ENCODE data around the gene ATP2C2.
"Not testable (repeated sequence)": the region's sequence is repeated elsewhere in the genome, so short reads cannot be mapped to it uniquely, and the experiment has no call there.

The ATP2C2 gene

GRCh38 chr16:84341528-84342295 lies 26.6 kb upstream of the ATP2C2 start:
- DNase-seq = no peak

GRCh38 chr16:84343800-84344199 lies 24.5 kb upstream of the ATP2C2 start:
- DNase-seq = not testable (repeated sequence)

GRCh38 chr16:84344781-84345180 lies 23.6 kb upstream of the ATP2C2 start:
- no peak for DNase-seq

DNA sequence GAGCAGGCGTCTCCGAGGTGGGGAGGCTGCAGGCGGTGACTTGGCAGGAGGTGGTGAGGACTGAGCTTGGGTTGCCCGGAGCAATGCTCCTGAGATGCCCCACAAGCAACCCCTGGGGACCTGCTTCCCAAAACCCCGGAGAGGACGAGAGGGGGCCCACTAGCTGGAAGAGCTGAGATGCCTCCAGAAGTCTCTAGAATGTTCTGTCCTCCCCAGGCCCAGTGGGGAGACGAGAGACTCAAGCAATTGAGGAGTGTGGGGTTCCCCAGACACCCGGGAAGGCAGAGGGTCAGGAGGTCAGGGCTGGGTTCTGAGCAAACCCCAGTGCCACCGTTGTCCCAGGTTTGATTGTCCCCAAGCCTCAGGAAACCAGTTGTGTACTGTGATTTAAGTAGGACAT lies 21.2 kb upstream of the ATP2C2 start:
- DNase-seq = no peak

GRCh38 chr16:84348386-84348888 lies 19.9 kb upstream of the ATP2C2 start:
- DNase-seq = no peak

DNA sequence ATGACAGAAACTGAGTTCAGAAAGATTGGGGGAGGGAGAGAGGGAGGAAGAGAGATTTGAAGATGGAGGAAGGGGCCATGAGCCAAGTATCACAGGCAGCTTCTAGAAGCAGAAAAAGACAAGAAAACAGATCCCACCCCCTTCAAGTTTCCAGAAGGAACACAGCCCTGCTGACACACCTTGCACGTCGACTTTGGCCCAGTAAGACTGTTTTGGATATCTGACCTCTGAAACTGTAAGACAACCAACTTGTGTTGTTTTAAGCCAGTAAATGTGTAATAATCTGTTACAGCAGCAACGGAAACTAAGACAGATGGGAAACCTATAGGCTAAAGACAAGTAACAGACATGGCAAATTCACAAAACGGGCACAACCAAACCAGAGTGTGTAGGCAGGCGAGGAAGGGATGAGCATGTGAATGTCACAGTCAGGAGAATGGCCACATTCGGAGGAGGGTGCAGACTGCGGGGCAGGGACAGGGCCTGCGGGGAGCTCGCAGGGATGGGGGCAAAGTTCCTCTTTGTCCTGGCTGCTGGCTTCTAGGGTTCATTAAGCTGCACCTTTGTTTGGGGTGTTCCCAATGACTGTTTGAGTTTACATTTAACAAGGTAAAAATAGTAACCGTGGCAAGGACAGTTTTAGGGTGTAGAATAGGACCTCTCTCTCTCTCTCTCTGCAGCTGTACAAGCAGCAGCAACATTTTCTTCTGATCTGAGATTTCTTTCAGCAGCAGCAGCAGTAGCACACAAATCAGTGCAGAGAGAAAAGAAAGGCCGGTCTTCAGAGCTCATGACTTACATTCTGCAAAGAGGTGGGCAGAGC lies 18.3 kb upstream of the ATP2C2 start:
- no peak for DNase-seq

DNA sequence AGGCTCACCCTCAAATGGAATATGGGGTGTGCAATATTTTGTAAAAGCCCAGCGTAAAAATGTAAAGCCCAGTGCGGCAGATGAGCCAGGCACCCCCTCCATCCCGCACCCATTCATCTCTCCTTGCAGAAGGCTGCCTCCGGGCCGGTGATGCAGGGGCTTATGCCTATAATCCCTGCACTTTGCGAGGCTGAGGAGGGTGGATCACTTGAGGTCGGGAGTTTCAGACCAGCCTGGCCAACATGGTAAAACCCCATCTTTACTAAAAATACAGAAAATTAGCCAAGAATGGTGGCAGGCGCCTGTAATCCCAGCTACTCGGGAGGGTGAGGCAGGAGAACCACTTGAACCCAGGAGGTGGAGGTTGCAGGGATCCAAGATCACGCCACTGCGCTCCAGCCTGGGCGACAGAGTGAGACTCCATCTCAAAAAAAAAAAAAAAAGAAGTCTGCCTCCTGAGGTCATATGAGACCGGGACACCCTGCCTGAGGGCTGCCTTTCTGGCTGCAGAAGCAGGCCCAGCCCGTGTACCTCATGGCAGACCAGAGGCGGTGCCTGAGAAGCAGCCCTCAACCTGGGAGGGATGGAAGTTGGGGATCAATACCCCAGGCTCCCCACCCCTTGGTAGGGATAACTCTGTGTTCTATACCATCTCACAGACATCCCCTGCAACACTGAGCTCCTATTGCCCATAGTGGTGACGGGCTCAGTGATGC lies 17.5 kb upstream of the ATP2C2 start:
- DNase-seq = no peak

GRCh38 chr16:84351630-84352029 lies 16.7 kb upstream of the ATP2C2 start:
- no peak for DNase-seq

DNA sequence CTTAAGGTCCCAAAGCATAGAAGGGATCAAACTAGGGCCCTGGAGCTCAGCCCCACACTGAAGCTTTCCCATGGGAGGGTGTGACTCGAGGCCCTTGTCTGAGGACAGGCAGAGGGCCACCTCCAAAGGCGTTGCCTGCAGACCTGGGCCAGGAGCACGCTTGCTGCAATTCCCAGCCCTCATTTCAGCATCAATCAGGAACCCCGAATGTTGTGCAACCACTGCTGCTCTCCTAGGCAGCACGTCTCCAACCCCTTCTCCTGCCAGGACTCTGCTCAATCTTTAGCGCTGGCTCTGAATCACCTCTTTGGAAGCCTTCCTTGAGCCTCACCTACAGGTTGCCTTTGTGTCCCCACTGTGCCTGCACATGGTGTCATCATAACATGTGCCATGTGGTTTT lies 14.0 kb upstream of the ATP2C2 start:
- DNase-seq = no peak

- no peak for DNase-seq
Measured at GRCh38 chr16:84355149-84355548, 13.2 kb upstream of the ATP2C2 start.

DNA sequence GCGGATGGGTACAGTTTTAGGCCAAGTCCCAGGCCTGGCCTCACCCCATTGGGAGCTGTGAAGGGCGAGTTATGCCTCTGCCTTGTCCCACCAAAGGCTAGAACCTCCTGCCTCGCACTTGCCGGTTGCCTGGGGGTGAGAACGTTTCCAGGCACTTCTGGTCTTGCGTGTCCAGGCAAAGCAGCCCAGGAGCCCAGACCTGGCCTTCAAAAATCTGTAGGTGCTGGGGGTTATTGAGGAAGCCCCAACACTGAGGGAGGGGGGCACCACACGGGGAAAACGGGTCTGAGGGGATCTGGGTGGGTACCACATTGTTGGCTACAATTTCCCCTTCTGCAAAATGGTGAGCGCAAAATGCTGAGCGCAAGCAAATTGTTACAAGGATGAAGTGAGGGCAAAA lies 12.2 kb upstream of the ATP2C2 start:
- no peak for DNase-seq

GRCh38 chr16:84356591-84357116 lies 11.7 kb upstream of the ATP2C2 start:
- DNase-seq = no peak

- no peak for DNase-seq
Measured at GRCh38 chr16:84357191-84357651, 11.1 kb upstream of the ATP2C2 start.

DNA sequence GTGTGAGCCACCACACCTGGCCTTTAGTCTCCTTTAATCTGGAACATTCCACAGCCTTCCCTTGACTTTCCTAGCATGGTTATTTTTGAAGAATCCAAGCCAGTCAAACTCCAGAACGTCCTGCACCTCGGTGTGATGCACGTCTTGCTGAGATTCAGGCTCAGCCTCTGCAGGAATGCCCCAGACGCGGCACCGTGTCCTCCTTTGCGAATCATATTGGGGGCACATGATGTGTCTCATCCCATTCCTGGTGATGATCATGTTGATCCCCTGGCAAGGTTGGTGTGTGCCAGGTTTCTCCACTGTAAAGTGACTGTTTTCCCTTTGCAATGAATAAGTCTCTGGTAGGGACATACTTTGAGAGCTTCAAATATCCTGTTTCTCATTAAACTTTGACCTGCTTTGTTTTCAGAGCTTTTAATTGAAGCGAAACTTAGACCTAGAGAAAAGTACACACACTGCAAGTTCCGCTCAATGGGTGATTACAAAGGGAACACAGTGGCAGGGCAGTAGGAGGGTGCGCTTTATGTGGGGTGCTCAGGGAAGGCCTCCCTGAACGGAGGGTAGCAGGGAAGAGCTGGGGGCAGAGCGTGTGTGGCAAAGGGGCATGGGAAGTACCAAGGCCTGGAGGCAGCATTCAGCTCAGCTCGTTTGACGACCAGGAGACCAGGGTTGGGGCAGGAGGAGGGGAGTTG lies 9.6 kb upstream of the ATP2C2 start:
- DNase-seq = no peak

DNA sequence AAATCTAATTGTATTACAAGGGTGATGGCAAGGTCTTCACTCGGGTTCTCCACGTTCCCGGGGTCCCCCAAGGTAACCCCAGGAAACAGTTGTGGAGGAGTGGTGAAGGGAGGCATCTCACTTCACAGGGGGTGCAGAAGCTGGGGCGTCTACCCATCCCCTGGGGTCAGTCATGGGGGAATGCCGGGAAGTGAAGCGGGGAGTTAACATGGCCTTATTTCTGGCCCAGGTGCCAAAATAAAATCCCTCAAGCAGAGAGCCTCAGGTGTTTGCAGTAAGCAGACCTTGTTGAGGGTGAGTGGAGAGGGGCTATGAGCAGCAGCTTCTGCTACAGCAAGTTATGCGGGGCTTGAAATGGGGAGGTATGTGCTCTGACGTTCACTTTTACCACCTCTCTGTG lies 9.0 kb upstream of the ATP2C2 start:
- DNase-seq = no peak

GRCh38 chr16:84360170-84360569 lies 8.2 kb upstream of the ATP2C2 start:
- DNase-seq = no peak

DNA sequence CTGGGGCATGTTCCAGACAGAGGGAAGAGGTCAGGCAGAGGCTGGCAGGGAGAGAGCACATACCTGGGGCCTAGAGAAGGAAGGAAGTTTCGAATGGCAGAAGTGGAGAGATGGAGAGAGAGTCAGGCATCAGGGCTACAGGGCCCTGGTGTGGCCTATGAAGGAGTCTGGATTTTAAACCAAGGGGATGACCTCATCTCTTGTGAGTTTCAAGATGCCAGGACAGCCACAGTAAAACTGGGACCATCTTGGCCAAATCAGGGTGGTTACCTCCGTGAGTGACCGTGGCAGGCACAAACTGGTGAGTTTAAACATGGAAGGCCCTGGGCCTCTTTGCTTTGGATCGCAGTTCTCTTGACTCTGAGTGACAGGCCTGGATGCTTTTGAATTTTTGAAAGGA lies 7.6 kb upstream of the ATP2C2 start:
- DNase-seq = no peak

GRCh38 chr16:84361546-84361945 lies 6.8 kb upstream of the ATP2C2 start:
- no peak for DNase-seq

- DNase-seq = peak; percentile 54
Measured at GRCh38 chr16:84362471-84362941, 5.8 kb upstream of the ATP2C2 start.

- no peak for DNase-seq
Measured at GRCh38 chr16:84366208-84366607, 2.1 kb upstream of the ATP2C2 start.

DNA sequence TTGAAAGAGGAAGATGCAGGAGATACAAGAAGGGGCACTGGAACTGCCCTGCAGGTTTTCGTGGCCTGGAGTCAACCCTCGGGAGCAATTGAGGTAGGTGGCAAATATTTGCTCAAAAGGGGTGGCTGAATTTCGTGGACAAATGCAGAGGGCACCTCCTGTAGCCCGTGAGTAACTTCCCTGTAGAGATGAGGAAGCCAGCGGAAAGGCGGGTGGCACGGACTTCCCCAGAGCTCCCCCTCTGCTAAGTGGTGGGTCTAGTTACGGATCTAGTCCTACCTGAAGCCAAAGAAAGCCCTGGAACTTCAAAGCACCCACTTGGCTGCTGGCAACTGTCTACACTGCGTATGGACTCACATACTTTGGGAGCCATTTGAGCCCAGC lies 1.0 kb upstream of the ATP2C2 start:
- DNase-seq = no peak

DNA sequence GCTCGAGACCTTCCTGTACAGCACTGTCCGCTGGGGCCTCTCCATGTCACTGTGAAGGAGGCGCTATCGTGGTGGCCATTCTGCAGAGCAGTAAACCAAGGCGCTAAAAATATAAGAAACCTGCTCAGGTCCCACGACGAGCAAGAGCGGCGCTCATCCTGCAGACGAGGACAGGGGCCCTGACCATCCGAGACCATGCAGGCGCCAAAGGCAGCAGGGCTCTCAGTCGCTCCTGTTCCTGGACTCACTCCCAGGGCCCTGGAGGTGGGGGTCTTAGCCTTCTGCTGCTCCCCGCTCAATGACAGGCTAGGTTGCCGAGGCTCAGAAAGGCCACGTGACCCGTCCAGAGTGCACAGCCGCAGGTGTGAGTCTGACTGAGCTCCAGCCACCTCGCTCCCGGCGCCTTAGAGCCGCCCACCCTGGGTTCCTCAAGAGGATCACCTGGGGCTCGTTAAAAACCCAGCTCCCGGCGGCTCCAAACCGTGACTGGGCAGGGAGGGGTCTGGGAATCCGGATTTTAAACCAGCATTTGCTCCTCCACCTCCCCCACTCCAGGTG lies 509 bp upstream of the ATP2C2 start:
- DNase-seq = no peak
